Activated CD8-positive, alpha-beta T cell treated with anti-CD3 and anti-CD28 coated beads for 36 hours (primary cell): ENCODE data around the gene ZBTB25. TPM values are rescaled to one million over a fixed set of nuclear protein-coding genes. Genes with fewer than 3 reads are reported as not detected.

ENCODE experiments used
- ATAC-seq: fragments of 200-7000 bp; cut with Tn5 transposase; one replicate; pipeline ENCODE4 v1.10.0; 2021; ENCODE audit warnings: mild to moderate bottlenecking, moderate library complexity
- CTCF ChIA-PET: fragments of 350-600 bp; sonication (Branson Sonifier 250); formaldehyde crosslinking; loops from one replicate; lab custom pipeline; 2021; ENCODE audit warnings: antibody characterized with exemption; lab: Charles Lee
- POLR2A ChIA-PET: fragments of 350-600 bp; sonication (Branson Sonifier 250); formaldehyde crosslinking; loops from one replicate; lab custom pipeline; 2021; ENCODE audit warnings: antibody characterized with exemption; lab: Charles Lee
- DNase-seq: peaks from one replicate; pipeline ENCODE4 v3.0.0-alpha.2; 2020
- H3K27ac Mint-ChIP-seq: one replicate; pipeline ENCODE4 v1.8.0; 2021; ENCODE audit warnings: mild to moderate bottlenecking, mixed read lengths
- H3K27me3 Mint-ChIP-seq: one replicate; pipeline ENCODE4 v1.8.0; 2021; ENCODE audit warnings: mixed read lengths
- H3K36me3 Mint-ChIP-seq: one replicate; pipeline ENCODE4 v1.8.0; 2021; ENCODE audit warnings: low read depth, mixed read lengths
- H3K4me1 Mint-ChIP-seq: one replicate; pipeline ENCODE4 v1.8.0; 2021; ENCODE audit warnings: low read depth, mixed read lengths
- H3K4me3 Mint-ChIP-seq: one replicate; pipeline ENCODE4 v1.8.0; 2021; ENCODE audit warnings: mild to moderate bottlenecking, moderate library complexity, mixed read lengths
- H3K9me3 Mint-ChIP-seq: one replicate; pipeline ENCODE4 v1.8.0; 2021; ENCODE audit warnings: mixed read lengths
- CTCF ChIP-seq: fragments of 200-600 bp; IDR thresholded peaks from one replicate; pipeline ENCODE4 v1.8.0; 2022; ENCODE audit warnings: antibody characterized with exemption, mild to moderate bottlenecking
- intact Hi-C: fragments of 100-400 bp; cut with micrococcal nuclease; formaldehyde crosslinking; loops from one replicate; pipeline ENCODE4 v1.10.0; 2022
- total RNA-seq, 2 experiments: library from RNA; stranded (reverse); gene quantifications; one replicate each; pipeline ENCODE4 v1.2.3, GENCODE V29; 2021

The ZBTB25 gene
- total RNA-seq, 2 experiments from 2014 or later: 58.6 to 58.8 TPM

GRCh38 chr14:64508215-64508776 lies 4.7 kb upstream of the ZBTB25 start:
- H3K4me1 Mint-ChIP-seq: peaks cover 49% of the 10 kb centered on the region
- H3K36me3 Mint-ChIP-seq: peaks cover 39% of the 10 kb centered on the region
- no peak for DNase-seq
- ChIA-PET CTCF (interaction anchor here (0.7 to 4.0 kb wide), 5 partner anchors 24 to 128 kb away, joined by 3 to 29 read pairs (median 4); no protein-coding TSS in a partner anchor), POLR2A (interaction anchor here (0.5 to 1.3 kb wide), 4 partner anchors 12 to 194 kb away, joined by 3 to 4 read pairs (median 3); no protein-coding TSS in a partner anchor)
- intact Hi-C loops: loop anchor here (5.0 kb wide), 1 partner anchor 34 kb away; the partner anchor contains the start of gene HSPA2
- no peak for ATAC-seq
- peak overlapping the region; percentile 93 for H3K27ac Mint-ChIP-seq
- no peaks in the 10 kb centered on the region for H3K9me3 Mint-ChIP-seq
- no peak for TF ChIP-seq CTCF
- no peaks in the 10 kb centered on the region for H3K27me3 Mint-ChIP-seq
- peak overlapping the region; percentile 79 for H3K4me3 Mint-ChIP-seq

DNA sequence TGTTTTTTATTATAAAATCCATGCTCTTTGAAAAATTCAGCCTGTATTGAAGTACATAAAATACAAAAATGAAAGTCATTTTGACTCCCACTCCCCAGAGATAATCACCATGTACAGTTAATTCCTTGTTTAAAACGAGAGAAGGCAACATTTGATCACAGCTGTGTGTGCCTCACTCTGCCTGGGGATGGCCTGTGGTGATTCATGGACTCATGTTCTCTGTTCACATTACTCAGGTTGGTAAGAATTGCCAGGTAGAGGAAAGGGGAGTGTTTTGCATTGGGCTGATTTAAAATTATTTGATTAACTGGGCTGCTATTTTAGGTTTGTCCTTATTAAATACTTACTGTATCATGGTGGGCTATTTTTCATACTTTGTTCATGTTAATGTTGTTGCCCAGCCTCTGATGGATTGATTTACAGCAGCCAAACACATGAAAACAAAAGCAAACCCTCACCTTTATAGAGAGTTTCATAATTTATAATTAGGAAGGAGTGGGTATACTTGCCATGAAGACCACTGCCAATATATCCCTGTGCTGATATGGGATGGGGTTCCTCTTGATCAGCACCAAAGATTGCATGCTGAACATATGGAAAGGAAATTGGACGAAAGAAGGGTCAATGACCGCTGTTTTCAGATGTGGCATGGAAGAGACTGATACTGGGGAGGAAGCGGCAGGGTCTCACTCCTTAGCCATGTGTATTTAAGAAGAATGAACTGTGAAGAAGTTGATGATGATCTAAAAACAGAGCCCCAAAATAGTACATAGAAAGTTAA lies 3.9 kb upstream of the ZBTB25 start:
- intact Hi-C loops: loop anchor here (5.0 kb wide), 1 partner anchor 35 kb away; the partner anchor contains the start of gene HSPA2
- Mint-ChIP-seq H3K36me3 (peaks cover 44% of the 10 kb centered on the region), H3K9me3 (no peaks in the 10 kb centered on the region), H3K27me3 (no peaks in the 10 kb centered on the region), H3K4me1 (peaks cover 46% of the 10 kb centered on the region), H3K27ac (peak overlapping the region; percentile 93), H3K4me3 (peak overlapping the region; percentile 79)
- no peak for TF ChIP-seq CTCF
- POLR2A ChIA-PET: interaction anchor here (0.5 to 0.9 kb wide), 4 partner anchors 120 to 398 kb away, joined by 3 to 4 read pairs (median 4); no protein-coding TSS in a partner anchor
- peak; percentile 69 for DNase-seq
- ATAC-seq: no peak
- CTCF ChIA-PET: interaction anchor here (0.7 to 4.0 kb wide), 4 partner anchors 23 to 128 kb away, joined by 3 to 29 read pairs (median 4); no protein-coding TSS in a partner anchor

- no peak for DNase-seq
- Mint-ChIP-seq H3K27ac (peak overlapping the region; percentile 93), H3K4me3 (peak overlapping the region; percentile 79), H3K9me3 (no peaks in the 10 kb centered on the region), H3K36me3 (peaks cover 52% of the 10 kb centered on the region), H3K4me1 (peaks cover 40% of the 10 kb centered on the region), H3K27me3 (no peaks in the 10 kb centered on the region)
- no peak for ATAC-seq
- POLR2A ChIA-PET: interaction anchor here (0.8 to 0.9 kb wide), 2 partner anchors 120 to 399 kb away, joined by 3 to 4 read pairs; no protein-coding TSS in a partner anchor
- no peak for TF ChIP-seq CTCF
- CTCF ChIA-PET: no interaction called here
- intact Hi-C loops: loop anchor here (5.0 kb wide), 1 partner anchor 36 kb away; the partner anchor contains the start of gene HSPA2
Measured at GRCh38 chr14:64506721-64507120, 3.1 kb upstream of the ZBTB25 start.

GRCh38 chr14:64504897-64505794 lies 1.5 kb upstream of the ZBTB25 start:
- peak overlapping the region; percentile 99 for H3K27ac Mint-ChIP-seq
- ChIA-PET POLR2A (interaction anchor here (0.6 to 3.4 kb wide), 19 partner anchors 9 to 555 kb away, joined by 3 to 19 read pairs (median 4); partner anchors contain the start of genes AKAP5 and HSPA2), CTCF (interaction anchor here (0.6 to 1.4 kb wide), 4 partner anchors 10 to 75 kb away, joined by 3 to 4 read pairs (median 3); partner anchors contain the start of gene HSPA2)
- H3K9me3 Mint-ChIP-seq: no peaks in the 10 kb centered on the region
- intact Hi-C loops: loop anchor here (5.0 kb wide), 1 partner anchor 37 kb away; the partner anchor contains the start of gene HSPA2
- H3K36me3 Mint-ChIP-seq: peaks cover 56% of the 10 kb centered on the region
- DNase-seq: peak; percentile 93
- H3K4me3 Mint-ChIP-seq: peak overlapping the region; percentile 79
- TF ChIP-seq CTCF: no peak
- H3K27me3 Mint-ChIP-seq: no peaks in the 10 kb centered on the region
- peak; percentile 42 for ATAC-seq
- H3K4me1 Mint-ChIP-seq: peaks cover 30% of the 10 kb centered on the region
